ENCODE measurements around the gene PARP2. TPM values are rescaled to one million over a fixed set of nuclear protein-coding genes. Genes with fewer than 3 reads are reported as not detected.

The PARP2 gene
- total and polyA plus RNA-seq, 2 of the 8 experiments (the other 6 are each of a cell fraction or from before 2014, with no cell fraction given): 27.7 to 41.7 TPM

DNA sequence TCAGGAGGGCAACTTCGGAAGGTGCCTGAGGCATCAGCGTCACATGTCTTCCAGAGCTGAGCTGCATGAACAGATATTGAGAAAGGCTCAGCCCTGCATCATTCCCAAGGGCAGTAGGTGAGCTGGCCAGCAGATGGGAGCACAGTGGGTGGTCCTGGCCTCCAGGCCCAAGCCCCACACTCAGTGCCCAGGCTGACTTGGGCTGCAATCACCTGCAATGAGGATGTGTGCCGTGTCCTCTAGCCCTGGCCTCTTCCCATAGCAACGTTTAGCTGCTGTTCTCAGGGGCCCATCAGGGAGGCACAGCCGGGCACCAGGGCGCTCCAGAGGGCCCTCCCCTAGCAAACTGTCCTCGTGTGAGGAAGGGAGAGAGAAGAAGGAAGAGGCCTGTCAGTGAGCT, 37.9 kb downstream of the PARP2 start (continued):
- TF ChIP-seq POU5F1 (IDR thresholded peaks at IDR 0.05; ENCODE audit: low read depth, low read length): no peak
- no peak for TF ChIP-seq TCF12 (IDR thresholded peaks at IDR 0.05; ENCODE audit: low read depth, low read length)
- no peak for TF ChIP-seq NANOG (IDR thresholded peaks at IDR 0.05; ENCODE audit: insufficient read depth, low read depth, low read length, poor library complexity, severe bottlenecking)
- TF ChIP-seq GTF2F1 (IDR thresholded peaks at IDR 0.05; ENCODE audit: borderline replicate concordance, low read depth, low read length): no peak
- no peak for TF ChIP-seq CREB1 (IDR thresholded peaks at IDR 0.05)

Measured in H1 (cell line).